ENCODE data around the gene NUBPL.

NUBPL gene

DNA sequence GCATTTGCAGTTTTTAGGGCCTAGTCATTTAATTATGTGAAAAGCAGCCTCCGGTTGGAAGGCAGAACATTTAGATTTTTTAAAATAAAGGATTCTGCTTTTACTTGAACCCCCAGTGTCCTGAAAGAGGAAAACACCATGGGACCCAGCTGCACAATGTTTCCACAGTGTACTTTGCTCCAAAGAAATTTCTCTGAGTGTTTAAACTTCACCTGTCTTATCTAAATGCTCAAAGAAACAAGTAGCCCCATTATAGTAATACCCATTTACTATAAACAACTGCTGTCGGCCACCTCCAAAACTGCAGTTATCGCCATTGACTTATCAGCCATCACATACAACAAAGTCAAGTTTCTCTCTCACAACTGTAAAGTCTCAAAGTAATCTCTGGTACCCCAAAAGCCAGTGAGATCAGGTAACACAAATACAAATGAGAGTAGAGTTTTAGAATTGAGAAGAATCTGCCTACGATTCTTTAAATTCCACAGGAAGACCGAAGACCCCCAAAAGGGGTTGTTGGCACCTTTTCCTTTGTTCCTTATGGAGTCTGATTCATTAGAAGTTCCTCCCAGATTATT lies 205.2 kb downstream of the NUBPL start:
- no peaks in the 10 kb centered on the region for H3K9me2 ChIP-seq (replicated peaks; ENCODE audit: control insufficient read depth, low read length)
- no peak overlapping the region for H3K27ac ChIP-seq (ENCODE audit: low read depth, low read length)
- H3K4me2 ChIP-seq (ENCODE audit: low read length), result no peak overlapping the region
- no peaks in the 10 kb centered on the region for H4K20me1 ChIP-seq (ENCODE audit: control insufficient read depth, insufficient read depth, low read depth, low read length)
- no peaks in the 10 kb centered on the region for H3K9me3 ChIP-seq (ENCODE audit: control insufficient read depth, insufficient read depth, low read length)
- no peak overlapping the region for H3K4me3 ChIP-seq (ENCODE audit: low read length)
- TF ChIP-seq, protein P1, sequence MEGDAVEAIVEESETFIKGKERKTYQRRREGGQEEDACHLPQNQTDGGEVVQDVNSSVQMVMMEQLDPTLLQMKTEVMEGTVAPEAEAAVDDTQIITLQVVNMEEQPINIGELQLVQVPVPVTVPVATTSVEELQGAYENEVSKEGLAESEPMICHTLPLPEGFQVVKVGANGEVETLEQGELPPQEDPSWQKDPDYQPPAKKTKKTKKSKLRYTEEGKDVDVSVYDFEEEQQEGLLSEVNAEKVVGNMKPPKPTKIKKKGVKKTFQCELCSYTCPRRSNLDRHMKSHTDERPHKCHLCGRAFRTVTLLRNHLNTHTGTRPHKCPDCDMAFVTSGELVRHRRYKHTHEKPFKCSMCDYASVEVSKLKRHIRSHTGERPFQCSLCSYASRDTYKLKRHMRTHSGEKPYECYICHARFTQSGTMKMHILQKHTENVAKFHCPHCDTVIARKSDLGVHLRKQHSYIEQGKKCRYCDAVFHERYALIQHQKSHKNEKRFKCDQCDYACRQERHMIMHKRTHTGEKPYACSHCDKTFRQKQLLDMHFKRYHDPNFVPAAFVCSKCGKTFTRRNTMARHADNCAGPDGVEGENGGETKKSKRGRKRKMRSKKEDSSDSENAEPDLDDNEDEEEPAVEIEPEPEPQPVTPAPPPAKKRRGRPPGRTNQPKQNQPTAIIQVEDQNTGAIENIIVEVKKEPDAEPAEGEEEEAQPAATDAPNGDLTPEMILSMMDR (IDR thresholded peaks at IDR 0.05; ENCODE audit: low read depth, low read length, poor library complexity, severe bottlenecking), result no peak
- no peak for TF ChIP-seq EZH2phosphoT487 (IDR thresholded peaks at IDR 0.05; ENCODE audit: borderline replicate concordance, low read length)
- H3K79me2 ChIP-seq (ENCODE audit: control insufficient read depth, low read length), result no peaks in the 10 kb centered on the region
- H3K4me1 ChIP-seq (ENCODE audit: control insufficient read depth, low read length), result no peaks in the 10 kb centered on the region
- no peaks in the 10 kb centered on the region for H3F3A ChIP-seq (ENCODE audit: control insufficient read depth, insufficient read depth)
- no peaks in the 10 kb centered on the region for H3K36me3 ChIP-seq (ENCODE audit: control insufficient read depth, low read length)
- H3K27me3 ChIP-seq (ENCODE audit: control insufficient read depth, low read length), result no peaks in the 10 kb centered on the region

DNA sequence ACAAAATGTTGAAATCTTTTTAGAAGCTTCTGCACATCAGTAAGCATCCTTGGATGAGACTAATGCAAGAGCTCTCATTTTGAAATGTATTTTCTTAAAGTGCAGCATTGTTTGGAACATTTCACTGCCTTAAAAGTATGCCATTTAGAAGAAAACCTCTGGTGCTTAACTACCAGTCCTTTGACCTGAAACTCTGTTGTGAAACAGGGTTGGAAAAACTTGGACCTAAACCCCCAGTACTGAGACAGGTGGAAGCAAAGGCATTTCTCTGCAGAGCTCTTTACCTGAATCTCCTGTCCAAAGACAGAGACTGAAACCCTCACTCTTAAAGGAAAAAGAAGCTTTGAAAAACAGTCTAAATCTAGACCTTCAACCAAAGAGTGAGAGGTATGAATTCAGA lies 207.2 kb downstream of the NUBPL start:
- H3K27ac ChIP-seq (ENCODE audit: low read depth, low read length), result no peak overlapping the region
- no peak overlapping the region for H3K4me3 ChIP-seq (ENCODE audit: low read length)
- no peaks in the 10 kb centered on the region for H4K20me1 ChIP-seq (ENCODE audit: control insufficient read depth, insufficient read depth, low read depth, low read length)
- H3F3A ChIP-seq (ENCODE audit: control insufficient read depth, insufficient read depth), result no peaks in the 10 kb centered on the region
- no peaks in the 10 kb centered on the region for H3K27me3 ChIP-seq (ENCODE audit: control insufficient read depth, low read length)
- no peaks in the 10 kb centered on the region for H3K9me3 ChIP-seq (ENCODE audit: control insufficient read depth, insufficient read depth, low read length)
- TF ChIP-seq EZH2phosphoT487 (IDR thresholded peaks at IDR 0.05; ENCODE audit: borderline replicate concordance, low read length), result no peak
- TF ChIP-seq, protein P1 (IDR thresholded peaks at IDR 0.05; ENCODE audit: low read depth, low read length, poor library complexity, severe bottlenecking), result no peak
- H3K79me2 ChIP-seq (ENCODE audit: control insufficient read depth, low read length), result no peaks in the 10 kb centered on the region
- H3K9me2 ChIP-seq (replicated peaks; ENCODE audit: control insufficient read depth, low read length), result no peaks in the 10 kb centered on the region
- H3K4me2 ChIP-seq (ENCODE audit: low read length), result no peak overlapping the region
- no peaks in the 10 kb centered on the region for H3K36me3 ChIP-seq (ENCODE audit: control insufficient read depth, low read length)
- no peaks in the 10 kb centered on the region for H3K4me1 ChIP-seq (ENCODE audit: control insufficient read depth, low read length)

DNA sequence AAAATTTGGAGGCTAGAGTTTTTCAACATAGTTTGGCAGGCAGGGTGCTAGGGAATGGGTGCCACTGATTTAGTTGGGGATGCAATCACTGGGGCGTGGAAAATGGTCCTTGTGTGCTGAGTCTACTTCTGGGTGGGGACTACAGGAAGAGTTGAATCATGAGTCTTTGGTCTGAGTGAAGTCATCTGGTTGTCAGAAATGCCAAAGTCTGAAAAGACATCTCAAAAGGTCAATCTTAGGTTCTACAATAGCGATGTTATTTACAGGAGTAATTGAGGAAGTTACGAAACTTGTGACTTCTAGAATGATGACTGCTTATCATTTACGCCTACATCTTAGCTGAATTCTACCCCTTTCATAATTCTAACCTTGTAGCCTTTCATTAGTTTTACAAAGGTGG lies 209.1 kb downstream of the NUBPL start:
- Histone ChIP-seq H3K4me1 (ENCODE audit: control insufficient read depth, low read length) (no peaks in the 10 kb centered on the region), H3K27ac (ENCODE audit: low read depth, low read length) (no peak overlapping the region), H3K9me2 (replicated peaks; ENCODE audit: control insufficient read depth, low read length) (no peaks in the 10 kb centered on the region), H3K27me3 (ENCODE audit: control insufficient read depth, low read length) (no peaks in the 10 kb centered on the region), H3K9me3 (ENCODE audit: control insufficient read depth, insufficient read depth, low read length) (no peaks in the 10 kb centered on the region), H3K36me3 (ENCODE audit: control insufficient read depth, low read length) (no peaks in the 10 kb centered on the region), H3F3A (ENCODE audit: control insufficient read depth, insufficient read depth) (no peaks in the 10 kb centered on the region), H3K79me2 (ENCODE audit: control insufficient read depth, low read length) (no peaks in the 10 kb centered on the region), H4K20me1 (ENCODE audit: control insufficient read depth, insufficient read depth, low read depth, low read length) (no peaks in the 10 kb centered on the region), H3K4me2 (ENCODE audit: low read length) (no peak overlapping the region), H3K4me3 (ENCODE audit: low read length) (no peak overlapping the region)
- TF ChIP-seq, protein P1 (IDR thresholded peaks at IDR 0.05; ENCODE audit: low read depth, low read length, poor library complexity, severe bottlenecking), result no peak
- TF ChIP-seq EZH2phosphoT487 (IDR thresholded peaks at IDR 0.05; ENCODE audit: borderline replicate concordance, low read length), result no peak

Data from DOHH2 (cell line).